HCEC 1CT (cell line): ENCODE data around the gene PLXNC1.
A peak's percentile ranks its signal among the peaks of the same experiment; 100 is the strongest.

Source experiments
- DNase-seq: peaks from one replicate; pipeline ENCODE4 v3.0.0-alpha.2; 2017

The PLXNC1 gene

GRCh38 chr12:94183708-94184379 lies 35.5 kb downstream of the PLXNC1 start:
- no peak for DNase-seq

- no peak for DNase-seq
These were observed 36.8 kb downstream of the PLXNC1 start for GRCh38 chr12:94184995-94185719.

GRCh38 chr12:94185801-94186200 lies 37.4 kb downstream of the PLXNC1 start:
- DNase-seq, result no peak

GRCh38 chr12:94186278-94187241 lies 38.2 kb downstream of the PLXNC1 start:
- DNase-seq, result no peak

- DNase-seq, result no peak
These were observed 39.0 kb downstream of the PLXNC1 start for GRCh38 chr12:94187361-94187760.

GRCh38 chr12:94190623-94191022 lies 42.2 kb downstream of the PLXNC1 start:
- DNase-seq, result no peak

GRCh38 chr12:94191023-94191422 lies 42.6 kb downstream of the PLXNC1 start:
- no peak for DNase-seq

- no peak for DNase-seq
These were observed 43.4 kb downstream of the PLXNC1 start for GRCh38 chr12:94191811-94192210.

- DNase-seq, result peak; percentile 22
These were observed 44.1 kb downstream of the PLXNC1 start for GRCh38 chr12:94192506-94192905.

- DNase-seq, result no peak
These were observed 44.8 kb downstream of the PLXNC1 start for GRCh38 chr12:94193168-94193567.

GRCh38 chr12:94195483-94195882 lies 47.1 kb downstream of the PLXNC1 start:
- no peak for DNase-seq

GRCh38 chr12:94198469-94198868 lies 50.1 kb downstream of the PLXNC1 start:
- DNase-seq, result no peak

GRCh38 chr12:94198872-94199271 lies 50.5 kb downstream of the PLXNC1 start:
- DNase-seq, result no peak

GRCh38 chr12:94200069-94200468 lies 51.7 kb downstream of the PLXNC1 start:
- DNase-seq, result no peak

- no peak for DNase-seq
These were observed 52.3 kb downstream of the PLXNC1 start for GRCh38 chr12:94200695-94201094.

GRCh38 chr12:94202245-94203180 lies 54.1 kb downstream of the PLXNC1 start:
- DNase-seq, result no peak

- no peak for DNase-seq
These were observed 54.8 kb downstream of the PLXNC1 start for GRCh38 chr12:94203181-94203546.

- DNase-seq, result no peak
These were observed 55.4 kb downstream of the PLXNC1 start for GRCh38 chr12:94203796-94204195.

GRCh38 chr12:94204499-94205247 lies 56.3 kb downstream of the PLXNC1 start:
- DNase-seq, result no peak

- no peak for DNase-seq
These were observed 57.4 kb downstream of the PLXNC1 start for GRCh38 chr12:94205822-94206221.

GRCh38 chr12:94206886-94207285 lies 58.5 kb downstream of the PLXNC1 start:
- DNase-seq, result peak; percentile 50

- peak; percentile 49 for DNase-seq
These were observed 59.1 kb downstream of the PLXNC1 start for GRCh38 chr12:94207467-94207848.
